Skin epidermis (tissue), 12 donors: ENCODE data around the gene KLRC3.
"Not testable (repeated sequence)": the region's sequence is repeated elsewhere in the genome, so short reads cannot be mapped to it uniquely, and the experiment has no call there.

Experiments used
- H3K27ac ChIP-seq, 21 experiments: fragments of 200-600 bp; sonication (generic) in 11 of 21; one replicate each; pipeline ENCODE4 v1.5.0; 2020; ENCODE audit warnings: mild to moderate bottlenecking in 3 of 21, inconsistent platforms in 2 of 21, moderate library complexity in 2 of 21
- H3K4me3 ChIP-seq, 7 experiments: fragments of 200-600 bp; sonication (generic) in 2 of 7; one replicate each; pipeline ENCODE4 v1.5.0; 2020; ENCODE audit warnings: inconsistent platforms in 2 of 7, mild to moderate bottlenecking in 2 of 7, moderate library complexity in 1 of 7

KLRC3 gene

DNA sequence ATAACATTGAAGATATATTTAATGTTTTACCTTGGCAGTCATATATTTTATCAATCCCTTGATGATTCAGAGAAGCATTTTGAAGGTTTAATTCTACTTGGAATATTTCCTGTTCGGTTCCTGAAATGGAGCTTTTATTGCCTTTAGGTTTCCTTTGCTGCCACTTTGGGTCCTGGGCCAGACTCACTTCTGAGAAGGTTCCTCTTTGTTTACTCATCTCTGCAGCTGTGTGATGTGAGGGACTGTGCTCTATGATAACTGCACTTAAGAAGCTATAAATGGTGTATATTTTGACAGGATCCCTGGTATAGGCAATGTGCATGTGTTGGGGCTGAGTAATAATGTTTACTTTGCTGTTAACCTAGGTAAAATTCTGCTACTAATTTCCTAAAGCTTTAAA, at the start of gene KLRC3:
Gene KLRC3, minus strand, starts transcription at position 262 of the 400 bp plus-strand sequence. Its CDS starts 45 bp downstream, at position 217.
- H3K4me3 ChIP-seq, H3K27ac ChIP-seq: not testable (repeated sequence)

GRCh38 chr12:10469701-10470100, 49.3 kb upstream of the KLRC3 start:
- Histone ChIP-seq H3K27ac (no peak overlapping the region), H3K4me3 (no peak overlapping the region)

DNA sequence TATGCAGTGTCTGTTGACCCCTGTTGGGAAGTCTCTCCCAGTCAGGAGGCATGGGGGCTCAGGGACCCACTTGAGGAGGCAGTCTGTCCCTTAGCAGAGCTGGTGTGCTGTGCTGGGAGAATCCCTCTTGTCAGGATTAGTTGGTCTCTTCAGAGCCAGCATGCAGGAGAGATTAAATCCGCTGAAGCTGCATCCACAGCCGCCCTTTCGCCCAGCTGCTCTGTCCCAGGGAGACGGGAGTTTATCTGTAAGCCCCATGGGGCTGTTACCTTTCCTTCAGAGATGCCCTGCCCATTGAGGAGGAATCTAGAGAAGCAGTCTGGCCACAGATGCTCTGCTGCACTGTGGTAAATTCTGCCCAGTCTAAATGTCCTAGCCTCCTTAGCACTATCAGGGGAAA, 45.9 kb upstream of the KLRC3 start:
- Histone ChIP-seq H3K27ac (no peak overlapping the region), H3K4me3 (no peak overlapping the region)

GRCh38 chr12:10457760-10458159, 37.4 kb upstream of the KLRC3 start:
- Histone ChIP-seq H3K27ac (no peak overlapping the region), H3K4me3 (no peak overlapping the region)

- no peak overlapping the region for H3K27ac ChIP-seq
- H3K4me3 ChIP-seq: no peak overlapping the region
These were observed 36.5 kb upstream of the KLRC3 start for GRCh38 chr12:10456856-10457255.

- Histone ChIP-seq H3K27ac (no peak overlapping the region), H3K4me3 (no peak overlapping the region)
These were observed 35.4 kb upstream of the KLRC3 start for GRCh38 chr12:10455766-10456165.

- Histone ChIP-seq H3K27ac (no peak overlapping the region), H3K4me3 (no peak overlapping the region)
These were observed 34.1 kb upstream of the KLRC3 start for GRCh38 chr12:10454531-10454930.

DNA sequence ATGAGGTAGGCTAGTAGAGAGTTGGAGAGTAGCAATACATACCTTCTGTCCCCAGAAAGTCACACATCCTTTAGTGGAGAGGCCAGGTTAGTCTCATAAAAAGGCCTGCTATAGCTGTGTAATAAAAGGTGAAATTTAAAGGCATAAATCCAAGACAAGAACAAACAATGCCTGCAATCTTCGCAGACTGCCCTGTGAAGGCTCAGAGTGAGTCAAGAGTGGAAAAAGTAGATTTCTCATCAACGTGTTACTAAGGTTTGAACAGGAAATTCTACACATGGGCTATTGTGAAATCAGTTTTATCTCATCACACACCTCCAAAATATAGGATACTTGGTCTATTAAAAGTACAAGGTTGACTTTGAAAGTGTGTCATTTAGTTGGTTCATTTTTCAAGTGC, 32.8 kb upstream of the KLRC3 start, which contains the start of gene KLRC1:
Gene KLRC1, minus strand, starts transcription at position 222 of the 400 bp plus-strand sequence. CDS start 2,221 bp downstream, outside the sequence.
- Histone ChIP-seq H3K27ac (no peak within 1 kb of the TSS), H3K4me3 (no peak within 1 kb of the TSS)

- H3K4me3 ChIP-seq: no peak overlapping the region
- no peak overlapping the region for H3K27ac ChIP-seq
These were observed 27.8 kb upstream of the KLRC3 start for GRCh38 chr12:10448236-10448635.

GRCh38 chr12:10446052-10446451, 25.7 kb upstream of the KLRC3 start:
- not testable (repeated sequence) for H3K27ac ChIP-seq, H3K4me3 ChIP-seq

DNA sequence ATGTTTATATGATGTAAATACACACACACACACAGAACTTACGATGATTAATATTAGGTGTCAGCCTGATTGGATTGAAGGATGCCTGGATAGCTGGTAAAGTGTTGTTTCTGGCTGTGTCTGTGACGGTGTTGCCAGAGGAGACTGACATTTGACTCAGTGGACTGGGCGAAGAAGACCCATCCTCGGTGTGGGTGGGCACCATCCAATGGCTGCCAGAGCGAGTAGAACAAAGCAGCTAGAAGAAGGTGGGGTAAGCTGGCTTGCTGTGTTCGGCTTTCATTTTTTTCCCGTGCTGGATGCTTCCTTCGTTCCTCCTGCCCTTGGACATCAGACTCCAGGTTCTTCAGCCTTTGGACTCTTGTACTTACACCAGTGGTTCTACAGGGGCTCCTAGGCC, 20.7 kb upstream of the KLRC3 start:
- not testable (repeated sequence) for H3K4me3 ChIP-seq, H3K27ac ChIP-seq

GRCh38 chr12:10439608-10440274, 19.3 kb upstream of the KLRC3 start:
- H3K4me3 ChIP-seq, H3K27ac ChIP-seq: not testable (repeated sequence)

- H3K4me3 ChIP-seq, H3K27ac ChIP-seq: not testable (repeated sequence)
These were observed 17.2 kb upstream of the KLRC3 start for GRCh38 chr12:10437601-10438000.

GRCh38 chr12:10435816-10436215, 15.4 kb upstream of the KLRC3 start, which contains the start of gene KLRC2:
Gene KLRC2, minus strand, starts transcription at chr12:10436010. Its CDS starts 24 bp downstream, at chr12:10435986.
- H3K27ac ChIP-seq, H3K4me3 ChIP-seq: not testable (repeated sequence)

DNA sequence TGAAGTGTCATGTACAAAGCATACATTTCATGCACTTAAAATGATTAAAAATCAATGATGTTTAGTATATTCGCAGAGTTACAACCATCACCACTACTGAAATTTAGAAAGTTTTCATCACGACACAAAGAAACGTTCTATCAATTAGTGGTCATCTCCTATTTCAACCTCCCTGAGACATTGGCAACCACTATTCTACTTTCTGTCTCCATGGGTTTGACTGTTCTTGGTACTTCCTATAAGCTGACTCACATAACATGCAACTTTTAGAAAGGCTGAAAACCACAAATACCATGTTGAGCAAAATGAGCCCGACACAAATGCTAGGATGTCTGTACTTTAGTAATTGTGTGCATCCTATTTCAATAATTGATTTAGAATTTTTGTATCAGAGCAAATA, 10.2 kb upstream of the KLRC3 start:
- H3K27ac ChIP-seq, H3K4me3 ChIP-seq: not testable (repeated sequence)

- H3K4me3 ChIP-seq, H3K27ac ChIP-seq: not testable (repeated sequence)
These were observed 5.5 kb upstream of the KLRC3 start for GRCh38 chr12:10425938-10426337.

GRCh38 chr12:10424260-10424899, 4.0 kb upstream of the KLRC3 start:
- H3K4me3 ChIP-seq: not testable (repeated sequence)

DNA sequence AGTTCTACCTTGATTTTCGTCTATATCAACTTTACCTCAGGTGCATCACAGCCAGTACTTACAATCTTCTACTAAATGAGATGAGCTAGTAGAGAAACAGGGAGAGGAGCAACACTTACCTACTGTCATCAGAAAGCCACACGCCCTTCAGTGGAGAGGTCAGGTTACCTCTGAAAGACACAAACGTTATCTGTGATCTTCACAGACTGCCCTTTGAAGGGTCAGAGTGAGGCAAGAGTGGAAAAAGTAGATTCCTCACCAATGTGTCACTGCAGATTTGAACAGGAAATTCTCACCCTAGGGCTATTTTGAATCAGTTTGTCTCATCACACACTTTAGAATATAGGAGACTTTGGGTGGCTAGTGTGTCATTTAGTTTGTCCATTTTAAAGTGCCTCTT, 1.8 kb upstream of the KLRC3 start:
- H3K27ac ChIP-seq, H3K4me3 ChIP-seq: not testable (repeated sequence)

More at GRCh38 chr12:10424260-10424899, 4.0 kb upstream of the KLRC3 start:
- not testable (repeated sequence) for H3K27ac ChIP-seq

GRCh38 chr12:10409392-10409791, 11.0 kb downstream of the KLRC3 start, which contains the start of gene KLRC4:
Gene KLRC4, minus strand, starts transcription at chr12:10409757. Its CDS starts 182 bp downstream, at chr12:10409575.
- no peak within 1 kb of the TSS for H3K4me3 ChIP-seq

DNA sequence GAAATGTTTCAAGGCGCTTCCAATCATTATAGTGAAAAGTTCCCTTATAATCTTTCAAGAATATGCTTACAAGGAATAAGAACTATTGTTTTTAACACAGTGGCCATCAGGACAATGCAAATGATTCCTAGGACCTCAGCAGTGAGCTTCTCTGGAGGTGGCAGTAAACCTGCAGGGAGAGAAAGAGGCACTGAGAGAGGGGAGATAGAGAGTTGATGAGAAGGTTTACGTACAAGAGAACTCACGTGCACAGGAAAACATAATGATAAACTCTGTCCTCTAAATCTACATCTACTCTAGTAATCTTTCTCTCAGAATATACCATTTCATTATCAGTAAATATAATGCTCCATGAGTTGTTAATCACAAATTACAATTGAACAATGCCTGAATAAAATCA, 11.6 kb downstream of the KLRC3 start:
- Histone ChIP-seq H3K27ac (peak overlapping the region in 1 of 21 experiments; percentile 69), H3K4me3 (no peak overlapping the region)

More at GRCh38 chr12:10409392-10409791, 11.0 kb downstream of the KLRC3 start, which contains the start of gene KLRC4:
- peak within 1 kb of the TSS in 1 of 21 experiments; percentile 69 for H3K27ac ChIP-seq

DNA sequence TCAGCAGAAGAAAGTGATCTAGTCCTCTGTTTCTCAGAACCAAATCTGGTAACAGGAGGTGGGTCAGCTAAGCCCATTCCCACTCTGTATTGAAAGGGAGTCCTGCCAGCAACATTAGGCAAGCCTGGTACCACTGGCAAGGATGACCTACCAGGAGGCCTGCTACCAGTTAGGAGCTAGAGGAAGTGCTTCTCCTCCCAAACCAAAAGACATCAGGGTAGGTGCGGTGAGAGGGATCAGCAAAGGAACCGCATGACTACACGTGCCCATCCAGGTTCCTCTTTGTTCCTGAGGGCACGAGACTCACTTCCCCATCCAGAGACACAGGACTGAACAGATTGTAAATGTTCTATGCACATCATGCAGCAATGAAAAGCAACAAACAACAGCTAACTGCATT, 13.7 kb downstream of the KLRC3 start:
- peak overlapping the region in 4 of 21 experiments; percentile 7 to 69 (median 16) for H3K27ac ChIP-seq
- no peak overlapping the region for H3K4me3 ChIP-seq
